ENCODE results near the gene RICTOR.
"Not testable (repeated sequence)": the region's sequence is repeated elsewhere in the genome, so short reads cannot be mapped to it uniquely, and the experiment has no call there.

The RICTOR gene

DNA sequence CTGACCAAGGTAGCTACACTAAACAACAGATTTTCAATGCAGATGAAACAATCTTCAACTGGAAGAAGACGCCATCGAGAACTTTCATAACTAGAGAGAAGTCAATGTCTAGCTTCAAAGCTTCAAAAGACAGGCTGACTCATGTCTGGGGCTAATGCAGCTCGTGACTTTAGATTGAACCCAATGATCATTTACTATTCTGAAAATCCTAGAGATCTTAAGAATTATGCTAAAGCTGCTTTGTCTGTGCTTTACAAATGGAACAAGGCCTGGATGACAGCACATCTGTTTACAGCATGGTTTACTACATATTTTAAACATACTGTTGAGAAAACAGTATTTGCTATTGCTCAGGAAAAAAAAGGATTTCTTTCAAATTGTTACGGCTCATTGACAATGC is 54.9 kb downstream of the RICTOR start:
- DNase-seq (ENCODE audit: insufficient read length, low spot score) (no peak), FAIRE-seq (no peak)
- no peak for TF ChIP-seq POU2F2 (IDR thresholded peaks at IDR 0.05; ENCODE audit: low read depth, low read length)
- no peak for TF ChIP-seq POLR2A (IDR thresholded peaks at IDR 0.05; ENCODE audit: low read depth, low read length)
- TF ChIP-seq PAX5 (IDR thresholded peaks at IDR 0.05; ENCODE audit: insufficient read depth, low read length, severe bottlenecking) = no peak
- TF ChIP-seq SPI1 (IDR thresholded peaks at IDR 0.05; ENCODE audit: low read depth, low read length) = no peak
- TF ChIP-seq TAF1 (IDR thresholded peaks at IDR 0.05; ENCODE audit: low read depth, low read length) = no peak
- TF ChIP-seq POLR2AphosphoS5 (IDR thresholded peaks at IDR 0.05; ENCODE audit: low read depth, low read length) = no peak

DNA sequence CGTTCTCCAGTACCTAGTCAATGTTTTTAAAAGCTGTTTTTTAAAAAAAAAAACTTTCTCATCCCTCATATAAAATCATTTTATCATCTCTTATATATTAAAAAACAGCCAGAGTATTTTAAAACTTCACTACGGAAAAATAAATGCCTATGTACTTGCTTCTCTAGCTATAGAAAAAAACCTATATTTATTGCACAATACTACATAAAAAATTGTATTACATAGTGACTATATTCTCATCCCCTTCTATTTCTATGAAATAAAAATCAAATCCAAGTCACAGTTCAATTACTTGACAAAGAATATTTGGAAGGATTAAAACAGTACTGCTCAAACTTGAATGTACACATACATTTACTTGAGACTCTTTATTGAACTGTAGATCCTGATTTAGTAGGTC is 56.7 kb downstream of the RICTOR start:
- FAIRE-seq (no peak), DNase-seq (ENCODE audit: insufficient read length, low spot score) (no peak)
- no peak for TF ChIP-seq PAX5 (IDR thresholded peaks at IDR 0.05; ENCODE audit: insufficient read depth, low read length, severe bottlenecking)
- TF ChIP-seq TAF1 (IDR thresholded peaks at IDR 0.05; ENCODE audit: low read depth, low read length) = no peak
- TF ChIP-seq POLR2A (IDR thresholded peaks at IDR 0.05; ENCODE audit: low read depth, low read length) = no peak
- TF ChIP-seq POU2F2 (IDR thresholded peaks at IDR 0.05; ENCODE audit: low read depth, low read length) = no peak
- TF ChIP-seq POLR2AphosphoS5 (IDR thresholded peaks at IDR 0.05; ENCODE audit: low read depth, low read length) = no peak
- TF ChIP-seq SPI1 (IDR thresholded peaks at IDR 0.05; ENCODE audit: low read depth, low read length) = no peak

DNA sequence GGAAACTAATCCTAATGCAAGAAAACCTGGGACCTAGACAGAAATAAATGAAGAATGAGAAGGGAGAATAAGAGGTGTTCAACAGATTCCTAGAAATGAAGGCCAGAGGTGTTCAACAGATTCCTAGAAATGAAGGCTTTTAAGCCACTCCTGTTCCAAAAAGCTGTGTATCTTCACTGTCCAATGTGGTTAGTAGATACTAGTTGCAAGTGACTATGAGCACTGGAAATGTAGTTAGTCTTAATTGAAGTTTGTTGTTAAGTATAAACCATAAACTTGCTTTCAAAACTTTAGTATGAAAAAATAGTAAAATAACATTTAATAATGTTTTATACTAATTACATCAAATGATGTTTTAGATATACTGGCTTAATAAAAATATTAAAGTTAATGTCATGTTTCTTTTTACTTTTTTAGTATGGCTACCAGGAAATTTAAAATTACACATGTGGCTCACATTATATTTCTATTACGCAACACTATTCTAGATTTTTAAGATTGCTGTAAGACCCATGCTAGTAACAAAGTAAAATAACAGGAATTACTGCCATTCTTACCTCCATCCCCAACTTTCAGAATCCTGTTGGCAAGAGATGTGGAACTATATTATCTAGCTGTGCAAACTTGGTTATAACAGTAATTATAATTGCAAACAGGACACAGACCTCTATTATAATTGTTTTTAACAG is 57.5 kb downstream of the RICTOR start:
- TF ChIP-seq PAX5 (IDR thresholded peaks at IDR 0.05; ENCODE audit: insufficient read depth, low read length, severe bottlenecking) (no peak), POU2F2 (IDR thresholded peaks at IDR 0.05; ENCODE audit: low read depth, low read length) (no peak), POLR2A (IDR thresholded peaks at IDR 0.05; ENCODE audit: low read depth, low read length) (no peak), POLR2AphosphoS5 (IDR thresholded peaks at IDR 0.05; ENCODE audit: low read depth, low read length) (no peak), TAF1 (IDR thresholded peaks at IDR 0.05; ENCODE audit: low read depth, low read length) (no peak), SPI1 (IDR thresholded peaks at IDR 0.05; ENCODE audit: low read depth, low read length) (no peak)
- FAIRE-seq (no peak), DNase-seq (ENCODE audit: insufficient read length, low spot score) (no peak)

DNA sequence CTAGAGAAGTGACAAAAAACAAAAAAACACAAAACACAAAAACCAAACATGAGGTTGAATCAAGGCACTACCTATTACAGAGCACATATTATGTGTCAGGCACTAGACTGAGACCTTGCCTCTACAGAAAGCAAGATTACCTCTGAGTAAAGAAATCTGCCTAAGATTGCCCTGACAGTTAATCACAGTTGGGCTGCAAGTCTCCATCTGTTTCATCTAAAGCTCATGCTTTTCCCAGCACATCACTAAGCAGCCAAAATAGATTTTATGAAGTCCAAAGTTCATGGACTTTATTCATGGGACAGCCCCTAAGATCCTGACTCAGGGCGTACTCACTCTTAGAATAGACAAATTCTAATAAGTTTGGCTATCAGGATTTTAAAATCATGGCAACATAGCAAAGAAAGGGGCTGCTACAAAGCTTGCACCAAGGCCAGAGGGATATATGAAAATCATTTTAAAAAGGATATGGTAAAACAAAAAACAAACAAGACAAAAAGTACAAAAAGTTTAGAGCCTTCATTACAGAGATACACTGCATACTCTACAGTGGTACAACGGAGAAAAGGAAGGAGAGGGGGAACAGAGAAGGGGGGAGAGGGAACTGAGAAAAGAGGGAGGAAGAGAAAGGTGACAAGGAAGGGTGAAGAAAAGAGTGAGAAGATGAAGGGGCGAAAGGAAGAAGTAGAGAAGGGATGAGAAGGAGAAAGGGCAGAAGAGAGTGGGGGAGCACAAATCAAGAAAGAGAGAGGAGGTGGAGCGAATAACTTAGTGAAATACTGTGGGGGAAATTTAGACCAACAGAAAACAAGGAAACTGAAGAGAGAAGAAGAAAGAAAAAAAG is 58.2 kb downstream of the RICTOR start:
- no peak for FAIRE-seq
- TF ChIP-seq TAF1 (IDR thresholded peaks at IDR 0.05; ENCODE audit: low read depth, low read length) = no peak
- TF ChIP-seq POLR2AphosphoS5 (IDR thresholded peaks at IDR 0.05; ENCODE audit: low read depth, low read length) = no peak
- TF ChIP-seq POU2F2 (IDR thresholded peaks at IDR 0.05; ENCODE audit: low read depth, low read length) = no peak
- no peak for TF ChIP-seq POLR2A (IDR thresholded peaks at IDR 0.05; ENCODE audit: low read depth, low read length)
- TF ChIP-seq SPI1 (IDR thresholded peaks at IDR 0.05; ENCODE audit: low read depth, low read length) = no peak
- no peak for TF ChIP-seq PAX5 (IDR thresholded peaks at IDR 0.05; ENCODE audit: insufficient read depth, low read length, severe bottlenecking)
- DNase-seq (ENCODE audit: insufficient read length, low spot score) = no peak

DNA sequence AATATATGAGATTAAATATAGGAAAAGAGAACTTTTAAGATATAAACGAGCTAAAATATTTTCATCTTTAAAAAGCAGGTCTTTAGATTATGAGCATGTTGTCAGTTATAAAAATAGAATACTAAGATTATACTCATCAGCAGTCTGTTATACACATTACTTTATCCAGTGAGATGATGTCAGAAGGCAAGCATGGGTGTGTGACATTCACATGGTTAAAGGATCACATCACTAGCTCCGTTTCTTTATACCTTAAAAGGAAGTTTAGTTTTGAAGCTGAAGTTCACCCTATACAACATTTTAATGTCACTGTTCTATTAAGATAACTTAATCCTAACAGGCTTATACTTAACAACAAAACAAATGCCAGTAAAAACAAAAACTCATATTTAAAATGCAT is 59.6 kb downstream of the RICTOR start:
- no peak for DNase-seq (ENCODE audit: insufficient read length, low spot score)
- TF ChIP-seq POU2F2 (IDR thresholded peaks at IDR 0.05; ENCODE audit: low read depth, low read length) = no peak
- TF ChIP-seq POLR2A (IDR thresholded peaks at IDR 0.05; ENCODE audit: low read depth, low read length) = no peak
- TF ChIP-seq SPI1 (IDR thresholded peaks at IDR 0.05; ENCODE audit: low read depth, low read length) = no peak
- no peak for TF ChIP-seq POLR2AphosphoS5 (IDR thresholded peaks at IDR 0.05; ENCODE audit: low read depth, low read length)
- TF ChIP-seq PAX5 (IDR thresholded peaks at IDR 0.05; ENCODE audit: insufficient read depth, low read length, severe bottlenecking) = no peak
- TF ChIP-seq TAF1 (IDR thresholded peaks at IDR 0.05; ENCODE audit: low read depth, low read length) = no peak
- FAIRE-seq = no peak

DNA sequence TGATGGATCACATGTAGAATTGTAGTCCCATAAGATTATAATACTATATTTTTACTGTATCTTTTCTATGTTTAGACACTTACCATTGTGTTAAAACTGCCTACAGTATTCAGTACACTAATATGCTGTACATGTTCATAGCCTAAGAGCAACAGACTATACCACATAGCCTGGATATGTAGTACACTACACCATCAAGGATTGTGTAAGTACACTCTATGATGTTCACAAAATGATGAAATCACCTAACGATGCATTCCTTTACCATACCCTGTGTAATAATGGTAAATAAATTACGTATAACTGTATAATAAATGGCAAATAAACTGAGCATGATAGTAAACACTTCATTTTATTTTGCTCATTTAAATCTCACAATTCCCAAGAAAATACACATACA is 60.3 kb downstream of the RICTOR start:
- DNase-seq (ENCODE audit: insufficient read length, low spot score) = no peak
- FAIRE-seq = peak; percentile 66
- no peak for TF ChIP-seq PAX5 (IDR thresholded peaks at IDR 0.05; ENCODE audit: insufficient read depth, low read length, severe bottlenecking)
- no peak for TF ChIP-seq POLR2A (IDR thresholded peaks at IDR 0.05; ENCODE audit: low read depth, low read length)
- TF ChIP-seq SPI1 (IDR thresholded peaks at IDR 0.05; ENCODE audit: low read depth, low read length) = no peak
- no peak for TF ChIP-seq TAF1 (IDR thresholded peaks at IDR 0.05; ENCODE audit: low read depth, low read length)
- TF ChIP-seq POLR2AphosphoS5 (IDR thresholded peaks at IDR 0.05; ENCODE audit: low read depth, low read length) = no peak
- no peak for TF ChIP-seq POU2F2 (IDR thresholded peaks at IDR 0.05; ENCODE audit: low read depth, low read length)

DNA sequence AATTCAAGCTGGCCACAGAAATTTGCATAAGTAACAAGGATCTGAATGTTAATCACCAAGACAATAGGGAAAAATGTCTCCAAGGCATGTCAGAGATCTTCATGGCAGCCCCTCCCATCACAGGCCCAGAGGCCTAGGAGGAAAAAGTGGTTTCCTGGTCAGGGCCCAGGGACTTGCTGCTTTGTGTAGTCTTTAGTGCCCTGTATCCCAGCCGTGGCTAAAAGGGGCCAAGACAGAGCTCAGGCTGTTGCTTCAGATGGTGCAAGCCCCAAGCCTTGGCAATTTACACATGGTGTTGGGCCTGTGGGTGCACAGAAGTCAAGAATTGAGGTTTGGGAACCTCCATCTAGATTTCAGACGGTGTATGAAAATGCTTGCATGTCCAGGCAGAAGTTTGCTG is 63.2 kb downstream of the RICTOR start:
- FAIRE-seq; DNase-seq (ENCODE audit: insufficient read length, low spot score): not testable (repeated sequence)

DNA sequence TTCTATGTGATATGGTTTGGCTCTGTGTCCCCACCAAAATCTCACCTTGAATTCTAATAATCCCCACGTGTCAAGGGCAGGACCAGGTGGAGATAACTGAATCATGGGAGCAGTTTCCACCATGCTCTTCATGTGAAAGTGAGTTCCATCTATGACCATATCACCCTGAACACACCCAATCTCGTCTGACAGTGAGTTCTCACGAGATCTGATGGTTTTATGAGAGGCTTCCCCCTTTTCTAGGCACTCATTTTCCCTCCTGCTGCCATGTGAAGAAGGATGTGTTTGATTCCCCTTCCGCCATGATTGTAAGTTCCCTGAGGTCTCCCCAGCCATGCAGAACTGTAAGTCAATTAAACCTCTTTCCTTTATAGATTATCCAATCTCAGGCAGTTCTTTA is 64.2 kb downstream of the RICTOR start:
- FAIRE-seq = no peak
- DNase-seq (ENCODE audit: insufficient read length, low spot score) = no peak
- no peak for TF ChIP-seq POLR2AphosphoS5 (IDR thresholded peaks at IDR 0.05; ENCODE audit: low read depth, low read length)
- no peak for TF ChIP-seq POLR2A (IDR thresholded peaks at IDR 0.05; ENCODE audit: low read depth, low read length)
- no peak for TF ChIP-seq SPI1 (IDR thresholded peaks at IDR 0.05; ENCODE audit: low read depth, low read length)
- TF ChIP-seq PAX5 (IDR thresholded peaks at IDR 0.05; ENCODE audit: insufficient read depth, low read length, severe bottlenecking) = no peak
- TF ChIP-seq POU2F2 (IDR thresholded peaks at IDR 0.05; ENCODE audit: low read depth, low read length) = no peak
- TF ChIP-seq TAF1 (IDR thresholded peaks at IDR 0.05; ENCODE audit: low read depth, low read length) = no peak

DNA sequence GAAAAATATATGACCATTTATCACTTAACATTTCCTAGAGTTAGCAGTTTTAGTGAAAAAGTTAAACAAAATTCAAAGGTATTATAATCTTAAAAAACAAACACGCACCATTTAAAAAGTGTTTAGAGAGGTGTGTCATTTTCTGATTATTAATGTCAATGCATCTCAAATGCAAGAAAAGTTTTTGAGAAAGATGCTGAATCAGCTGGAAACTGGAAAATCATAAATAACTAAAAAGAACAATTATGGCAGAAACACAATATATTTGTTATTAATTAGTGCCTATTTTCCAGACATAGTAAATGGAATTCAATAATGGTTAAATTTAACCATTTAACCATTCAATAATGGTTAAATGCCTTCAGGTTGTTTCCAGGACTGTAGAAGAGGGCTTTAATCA is 64.9 kb downstream of the RICTOR start:
- DNase-seq (ENCODE audit: insufficient read length, low spot score) (no peak), FAIRE-seq (no peak)
- no peak for TF ChIP-seq TAF1 (IDR thresholded peaks at IDR 0.05; ENCODE audit: low read depth, low read length)
- TF ChIP-seq PAX5 (IDR thresholded peaks at IDR 0.05; ENCODE audit: insufficient read depth, low read length, severe bottlenecking) = no peak
- no peak for TF ChIP-seq POLR2AphosphoS5 (IDR thresholded peaks at IDR 0.05; ENCODE audit: low read depth, low read length)
- TF ChIP-seq SPI1 (IDR thresholded peaks at IDR 0.05; ENCODE audit: low read depth, low read length) = no peak
- no peak for TF ChIP-seq POU2F2 (IDR thresholded peaks at IDR 0.05; ENCODE audit: low read depth, low read length)
- TF ChIP-seq POLR2A (IDR thresholded peaks at IDR 0.05; ENCODE audit: low read depth, low read length) = no peak
